ENCODE measurements around the gene KRTAP19-8. TPM values are rescaled to one million over a fixed set of nuclear protein-coding genes. Genes with fewer than 3 reads are reported as not detected.

KRTAP19-8 gene
- total RNA-seq, 2 experiments from 2014 or later, result not detected

DNA sequence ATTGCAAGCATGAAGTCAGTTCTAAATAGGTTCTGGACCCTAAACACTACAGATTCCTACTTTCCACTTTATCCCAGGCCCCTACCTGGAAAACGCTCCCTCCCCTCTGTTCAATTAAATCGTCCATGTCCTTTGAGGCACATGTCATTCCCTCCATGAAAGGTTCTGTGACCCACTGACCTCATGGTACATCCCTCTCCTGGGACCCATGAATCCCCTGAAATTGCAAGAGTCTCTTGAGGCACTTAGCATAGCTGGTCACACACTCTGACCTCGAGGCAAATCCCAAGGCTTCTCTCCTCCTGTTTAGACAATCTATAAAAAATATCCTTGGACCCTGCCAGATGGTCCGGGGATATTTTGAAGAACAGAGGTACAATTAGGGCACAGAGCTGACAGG, 34.3 kb upstream of the KRTAP19-8 start:
- Histone ChIP-seq H3K27me3 (ENCODE audit: control insufficient read depth in 1 of 2, insufficient read depth in 2 of 2, low read length in 2 of 2) (no peaks in the 10 kb centered on the region), H3K36me3 (ENCODE audit: insufficient read depth, low read length) (no peaks in the 10 kb centered on the region), H3K9me3 (ENCODE audit: control insufficient read depth in 1 of 2, insufficient read depth in 1 of 2, low read length in 2 of 2) (no peaks in the 10 kb centered on the region), H3K4me3 (ENCODE audit: low read length) (no peak overlapping the region), H3K27ac (ENCODE audit: low read depth in 1 of 2, low read length in 2 of 2) (no peak overlapping the region), H3K4me1 (ENCODE audit: insufficient read depth, low read length) (no peaks in the 10 kb centered on the region)
- no peaks in the 10 kb centered on the region for H3K36me3 Mint-ChIP-seq (ENCODE audit: low read depth)
- ATAC-seq (ENCODE audit: poor library complexity) (no peak), DNase-seq (no peak)
- intact Hi-C loops (cut with DNase I, micrococcal nuclease), result no loop called here
- H3K9me3 Mint-ChIP-seq, result no peaks in the 10 kb centered on the region
- ChIA-PET CTCF (no interaction called here), POLR2A (no interaction called here)
- H3K27ac Mint-ChIP-seq, result no peak overlapping the region
- H3K27me3 Mint-ChIP-seq, result peaks cover 20% of the 10 kb centered on the region
- TF ChIP-seq, protein P1, sequence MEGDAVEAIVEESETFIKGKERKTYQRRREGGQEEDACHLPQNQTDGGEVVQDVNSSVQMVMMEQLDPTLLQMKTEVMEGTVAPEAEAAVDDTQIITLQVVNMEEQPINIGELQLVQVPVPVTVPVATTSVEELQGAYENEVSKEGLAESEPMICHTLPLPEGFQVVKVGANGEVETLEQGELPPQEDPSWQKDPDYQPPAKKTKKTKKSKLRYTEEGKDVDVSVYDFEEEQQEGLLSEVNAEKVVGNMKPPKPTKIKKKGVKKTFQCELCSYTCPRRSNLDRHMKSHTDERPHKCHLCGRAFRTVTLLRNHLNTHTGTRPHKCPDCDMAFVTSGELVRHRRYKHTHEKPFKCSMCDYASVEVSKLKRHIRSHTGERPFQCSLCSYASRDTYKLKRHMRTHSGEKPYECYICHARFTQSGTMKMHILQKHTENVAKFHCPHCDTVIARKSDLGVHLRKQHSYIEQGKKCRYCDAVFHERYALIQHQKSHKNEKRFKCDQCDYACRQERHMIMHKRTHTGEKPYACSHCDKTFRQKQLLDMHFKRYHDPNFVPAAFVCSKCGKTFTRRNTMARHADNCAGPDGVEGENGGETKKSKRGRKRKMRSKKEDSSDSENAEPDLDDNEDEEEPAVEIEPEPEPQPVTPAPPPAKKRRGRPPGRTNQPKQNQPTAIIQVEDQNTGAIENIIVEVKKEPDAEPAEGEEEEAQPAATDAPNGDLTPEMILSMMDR (IDR thresholded peaks at IDR 0.05), result no peak
- no peak overlapping the region for H3K4me3 Mint-ChIP-seq
- no peaks in the 10 kb centered on the region for H3K4me1 Mint-ChIP-seq (ENCODE audit: low read depth)

DNA sequence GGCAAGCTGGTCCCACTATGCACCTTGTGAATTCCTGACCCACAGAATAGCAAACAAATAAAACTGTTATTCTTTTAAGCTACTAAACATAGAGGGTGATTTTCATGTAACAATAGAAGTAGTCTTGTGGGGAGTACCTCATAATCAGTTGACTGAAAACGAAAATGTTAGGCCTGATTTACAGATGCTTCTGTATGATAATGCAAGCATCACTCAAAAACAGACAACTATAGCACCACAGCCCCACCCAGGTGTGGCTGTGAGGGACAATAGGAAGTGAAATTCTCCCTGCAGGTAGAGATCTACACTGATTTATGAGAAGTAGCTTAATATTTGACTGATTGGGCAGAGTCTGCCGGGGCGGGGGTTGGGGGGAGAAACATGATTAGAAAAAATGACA, 26.5 kb upstream of the KRTAP19-8 start:
- Histone ChIP-seq H3K9me3 (ENCODE audit: control insufficient read depth in 1 of 2, insufficient read depth in 1 of 2, low read length in 2 of 2) (no peaks in the 10 kb centered on the region), H3K36me3 (ENCODE audit: insufficient read depth, low read length) (no peaks in the 10 kb centered on the region), H3K27ac (ENCODE audit: low read depth in 1 of 2, low read length in 2 of 2) (no peak overlapping the region), H3K4me3 (ENCODE audit: low read length) (no peak overlapping the region), H3K4me1 (ENCODE audit: insufficient read depth, low read length) (no peaks in the 10 kb centered on the region), H3K27me3 (ENCODE audit: control insufficient read depth in 1 of 2, insufficient read depth in 2 of 2, low read length in 2 of 2) (no peaks in the 10 kb centered on the region)
- H3K27me3 Mint-ChIP-seq, result no peaks in the 10 kb centered on the region
- TF ChIP-seq, protein P1 (IDR thresholded peaks at IDR 0.05), result no peak
- ATAC-seq (ENCODE audit: poor library complexity) (no peak), DNase-seq (no peak)
- H3K27ac Mint-ChIP-seq, result no peak overlapping the region
- no peaks in the 10 kb centered on the region for H3K4me1 Mint-ChIP-seq (ENCODE audit: low read depth)
- POLR2A ChIA-PET, result no interaction called here
- intact Hi-C loops (cut with DNase I, micrococcal nuclease), result no loop called here
- no peaks in the 10 kb centered on the region for H3K36me3 Mint-ChIP-seq (ENCODE audit: low read depth)
- CTCF ChIA-PET, result no interaction called here
- H3K9me3 Mint-ChIP-seq, result no peaks in the 10 kb centered on the region
- no peak overlapping the region for H3K4me3 Mint-ChIP-seq

DNA sequence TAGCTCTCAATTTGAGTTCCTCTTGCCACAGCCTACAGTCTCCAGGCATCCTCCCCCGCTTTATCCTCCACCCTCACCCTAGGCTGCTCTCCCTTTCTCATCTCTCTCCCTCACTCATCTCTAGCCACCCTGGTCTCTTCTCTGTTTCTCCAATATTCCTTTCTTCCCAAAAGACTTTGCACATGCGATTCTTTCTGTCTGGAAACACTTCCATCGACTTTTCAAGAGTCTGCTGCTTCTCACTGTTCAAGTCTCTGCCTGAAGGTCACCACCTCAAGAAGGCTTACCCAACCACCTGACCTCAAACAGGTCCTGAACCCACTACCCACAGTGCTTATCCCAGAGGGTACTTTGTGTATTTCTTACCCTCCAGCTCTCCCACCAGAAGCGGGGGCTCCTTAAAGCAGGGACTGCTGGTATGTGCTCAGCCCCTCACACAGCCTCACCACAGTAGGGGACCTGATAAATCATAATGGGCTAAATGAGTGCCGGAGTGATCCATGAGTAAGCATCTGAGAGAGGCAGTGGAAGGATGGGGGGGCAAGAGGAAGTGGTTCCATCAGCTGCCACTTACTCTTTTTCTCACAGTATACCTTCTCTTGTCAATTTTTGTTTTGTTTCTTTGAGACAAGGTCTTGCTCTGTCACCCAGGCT, 14.3 kb upstream of the KRTAP19-8 start:
- intact Hi-C loops (cut with DNase I, micrococcal nuclease), result no loop called here
- Histone ChIP-seq H3K27ac (ENCODE audit: low read depth in 1 of 2, low read length in 2 of 2) (no peak overlapping the region), H3K9me3 (ENCODE audit: control insufficient read depth in 1 of 2, insufficient read depth in 1 of 2, low read length in 2 of 2) (peaks cover 0 to 5% of the 10 kb centered on the region in 2 experiments), H3K4me1 (ENCODE audit: insufficient read depth, low read length) (no peaks in the 10 kb centered on the region), H3K27me3 (ENCODE audit: control insufficient read depth in 1 of 2, insufficient read depth in 2 of 2, low read length in 2 of 2) (no peaks in the 10 kb centered on the region), H3K4me3 (ENCODE audit: low read length) (no peak overlapping the region), H3K36me3 (ENCODE audit: insufficient read depth, low read length) (no peaks in the 10 kb centered on the region)
- CTCF ChIA-PET, result no interaction called here
- no peak overlapping the region for H3K27ac Mint-ChIP-seq
- H3K27me3 Mint-ChIP-seq, result peaks cover 4% of the 10 kb centered on the region
- H3K4me1 Mint-ChIP-seq (ENCODE audit: low read depth), result no peaks in the 10 kb centered on the region
- H3K9me3 Mint-ChIP-seq, result no peaks in the 10 kb centered on the region
- DNase-seq (no peak), ATAC-seq (ENCODE audit: poor library complexity) (no peak)
- POLR2A ChIA-PET, result no interaction called here
- H3K36me3 Mint-ChIP-seq (ENCODE audit: low read depth), result no peaks in the 10 kb centered on the region
- H3K4me3 Mint-ChIP-seq, result no peak overlapping the region
- TF ChIP-seq, protein P1 (IDR thresholded peaks at IDR 0.05), result no peak

Data from CD4-positive, alpha-beta T cell (primary cell).